SU-DHL-6 (cell line): ENCODE data around the gene UPK3A.

ENCODE experiments used
- H2AFZ ChIP-seq: fragments of 200-600 bp; sonication (generic); 2 replicates; pipeline ENCODE4 v1.6.1; 2014; ENCODE audit warnings: low read depth, mild to moderate bottlenecking, moderate library complexity, mixed read lengths, antibody characterized with exemption, low read length; ENCODE audit not compliant: severe bottlenecking
- H3F3A ChIP-seq: fragments of 200-600 bp; shearing (Covaris generic); 2 replicates; pipeline ENCODE4 v1.6.0; 2016; ENCODE audit warnings: antibody characterized with exemption, mild to moderate bottlenecking; ENCODE audit not compliant: insufficient read depth
- H3K27ac ChIP-seq: fragments of 200-600 bp; sonication (generic); 2 replicates; pipeline ENCODE4 v1.5.1; 2016; ENCODE audit warnings: low read depth, mild to moderate bottlenecking, low read length, moderate library complexity, mixed read lengths
- H3K27me3 ChIP-seq: fragments of 200-600 bp; sonication (generic), shearing (Covaris generic); 2 replicates; pipeline ENCODE4 v1.6.0; 2014; ENCODE audit warnings: mild to moderate bottlenecking, low read length
- H3K36me3 ChIP-seq: fragments of 200-600 bp; sonication (generic); 2 replicates; pipeline ENCODE4 v1.6.1; 2014; ENCODE audit warnings: mild to moderate bottlenecking, low read length, mixed read lengths
- H3K4me2 ChIP-seq: fragments of 300-600, 200-600 bp; shearing (Covaris generic), sonication (generic); 2 replicates; pipeline ENCODE4 v1.6.0; 2014; ENCODE audit warnings: low read length, low read depth, mild to moderate bottlenecking; ENCODE audit not compliant: poor library complexity, severe bottlenecking
- H3K4me3 ChIP-seq: fragments of 200-600 bp; sonication (generic); 2 replicates; pipeline ENCODE4 v1.5.1; 2014; ENCODE audit warnings: antibody characterized with exemption, low read length, mild to moderate bottlenecking, mixed read lengths; ENCODE audit not compliant: insufficient read depth, poor library complexity, severe bottlenecking
- H3K79me2 ChIP-seq: fragments of 200-600 bp; sonication (generic); 2 replicates; pipeline ENCODE4 v1.6.1; 2014; ENCODE audit warnings: mild to moderate bottlenecking, low read length, moderate library complexity; ENCODE audit not compliant: insufficient read depth
- H3K9ac ChIP-seq: fragments of 200-600 bp; sonication (generic); 2 replicates; pipeline ENCODE4 v1.7.0; 2014; ENCODE audit warnings: mild to moderate bottlenecking, low read length
- H3K9me2 ChIP-seq: fragments of 200-600 bp; sonication (generic); replicated peaks from 2 replicates; pipeline ENCODE4 v1.6.1; 2014; ENCODE audit warnings: low read length; ENCODE audit not compliant: insufficient read depth
- H3K9me3 ChIP-seq: fragments of 200-600 bp; sonication (generic); 2 replicates; pipeline ENCODE4 v1.6.1; 2014; ENCODE audit warnings: low read length, mixed read lengths; ENCODE audit not compliant: insufficient read depth
- H4K20me1 ChIP-seq: fragments of 200-600 bp; sonication (generic); 2 replicates; pipeline ENCODE4 v1.6.1; 2014; ENCODE audit warnings: low read depth, mild to moderate bottlenecking, antibody characterized with exemption, low read length, moderate library complexity, mixed read lengths
- CTCF ChIP-seq: fragments of 200-600 bp; sonication (generic); IDR thresholded peaks from one replicate; pipeline ENCODE4 v1.5.1; 2017; ENCODE audit warnings: antibody characterized with exemption, mild to moderate bottlenecking, low read length, moderate library complexity; ENCODE audit not compliant: insufficient read depth, poor library complexity, severe bottlenecking
- EZH2phosphoT487 ChIP-seq: fragments of 200-600 bp; sonication (generic), shearing (Covaris generic); conservative IDR thresholded peaks from 2 replicates; pipeline ENCODE4 v1.6.1; 2018; ENCODE audit warnings: mild to moderate bottlenecking, antibody characterized with exemption, low read length, moderate library complexity, mixed read lengths

UPK3A gene

DNA sequence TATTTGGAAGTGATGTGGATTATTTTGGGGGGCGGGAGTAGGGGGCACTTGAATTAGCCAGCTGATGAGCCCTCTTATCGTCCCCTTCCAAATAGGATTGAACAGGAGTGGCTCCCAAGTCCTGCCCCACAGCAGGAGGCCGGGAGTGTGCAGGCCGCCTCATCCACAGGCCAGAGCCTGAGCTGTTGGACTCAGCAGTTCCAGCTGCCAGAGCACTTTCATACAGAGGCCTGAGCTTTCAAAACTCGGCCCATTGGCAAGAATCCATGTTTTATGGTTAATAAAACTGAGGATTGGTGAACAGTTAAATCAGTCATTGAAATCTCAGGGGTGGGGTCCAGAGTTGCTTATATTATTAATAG, 34.6 kb downstream of the UPK3A start:
- no peaks in the 10 kb centered on the region for H3K9me3 ChIP-seq
- no peak overlapping the region; the same call in 1 of the 2 replicates for H3K27ac ChIP-seq
- no peak overlapping the region for H3K4me3 ChIP-seq
- H3K9ac ChIP-seq: no peak overlapping the region
- no peaks in the 10 kb centered on the region for H3K36me3 ChIP-seq
- H3F3A ChIP-seq: peaks cover 6% of the 10 kb centered on the region; the same call in 1 of the 2 replicates
- no peaks in the 10 kb centered on the region for H3K9me2 ChIP-seq
- H2AFZ ChIP-seq: no peak overlapping the region
- H4K20me1 ChIP-seq: no peaks in the 10 kb centered on the region
- no peak for TF ChIP-seq CTCF
- no peak for TF ChIP-seq EZH2phosphoT487
- H3K79me2 ChIP-seq: peaks cover 18% of the 10 kb centered on the region
- H3K27me3 ChIP-seq: no peaks in the 10 kb centered on the region
- H3K4me2 ChIP-seq: no peak overlapping the region

DNA sequence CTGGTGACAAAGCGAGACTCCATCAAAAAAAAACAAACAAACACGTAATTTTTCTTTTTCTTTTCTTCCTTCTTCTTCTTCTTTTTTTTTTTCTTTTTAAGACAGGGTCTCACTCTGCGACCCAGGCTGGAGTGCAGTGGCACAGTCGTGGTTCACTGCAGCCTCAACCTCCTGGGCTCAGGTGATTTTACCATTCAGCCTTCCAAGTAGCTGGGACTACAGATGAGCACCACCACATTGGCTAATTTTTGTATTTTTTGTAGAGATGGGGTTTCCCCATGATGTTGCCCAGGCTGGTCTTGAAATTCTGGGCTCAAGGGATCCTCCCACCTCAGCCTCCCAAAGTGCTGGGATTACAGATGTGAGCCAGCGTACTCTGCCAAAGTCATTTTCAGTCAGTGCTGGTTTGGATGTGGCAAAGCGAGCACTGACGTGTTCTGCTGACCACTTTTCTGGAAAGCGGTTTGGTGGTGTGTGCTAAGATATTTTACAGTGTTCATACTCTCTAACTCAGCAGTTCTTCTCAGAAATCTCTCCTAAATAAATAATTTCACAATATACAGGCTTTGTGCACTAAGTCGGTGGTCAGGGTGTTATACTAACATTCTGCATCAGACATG, 35.7 kb downstream of the UPK3A start:
- H3K9me2 ChIP-seq: no peaks in the 10 kb centered on the region
- no peak overlapping the region for H3K4me3 ChIP-seq
- H3K9ac ChIP-seq: no peak overlapping the region
- H3K4me2 ChIP-seq: no peak overlapping the region
- H3F3A ChIP-seq: peaks cover 6% of the 10 kb centered on the region; the same call in 1 of the 2 replicates
- no peaks in the 10 kb centered on the region for H3K27me3 ChIP-seq
- TF ChIP-seq EZH2phosphoT487: no peak
- no peak for TF ChIP-seq CTCF
- H4K20me1 ChIP-seq: no peaks in the 10 kb centered on the region
- no peaks in the 10 kb centered on the region for H3K36me3 ChIP-seq
- peaks cover 18% of the 10 kb centered on the region for H3K79me2 ChIP-seq
- H3K27ac ChIP-seq: no peak overlapping the region
- no peaks in the 10 kb centered on the region for H3K9me3 ChIP-seq
- H2AFZ ChIP-seq: no peak overlapping the region

GRCh38 chr22:45321827-45322226, 37.1 kb downstream of the UPK3A start:
- Histone ChIP-seq H3K79me2 (peaks cover 18% of the 10 kb centered on the region), H3K36me3 (no peaks in the 10 kb centered on the region), H3F3A (peaks cover 6% of the 10 kb centered on the region; the same call in 1 of the 2 replicates), H4K20me1 (no peaks in the 10 kb centered on the region), H3K4me3 (no peak overlapping the region), H3K4me2 (no peak overlapping the region), H3K9me3 (no peaks in the 10 kb centered on the region), H3K9ac (no peak overlapping the region), H3K27ac (no peak overlapping the region), H3K27me3 (no peaks in the 10 kb centered on the region), H3K9me2 (no peaks in the 10 kb centered on the region), H2AFZ (no peak overlapping the region)
- TF ChIP-seq EZH2phosphoT487 (no peak), CTCF (no peak)
